ENCODE results near the gene ENOX1. TPM values are rescaled to one million over a fixed set of nuclear protein-coding genes. Genes with fewer than 3 reads are reported as not detected.

The ENOX1 gene
- total RNA-seq, 1 experiment from 2014 or later = 0.26 TPM

DNA sequence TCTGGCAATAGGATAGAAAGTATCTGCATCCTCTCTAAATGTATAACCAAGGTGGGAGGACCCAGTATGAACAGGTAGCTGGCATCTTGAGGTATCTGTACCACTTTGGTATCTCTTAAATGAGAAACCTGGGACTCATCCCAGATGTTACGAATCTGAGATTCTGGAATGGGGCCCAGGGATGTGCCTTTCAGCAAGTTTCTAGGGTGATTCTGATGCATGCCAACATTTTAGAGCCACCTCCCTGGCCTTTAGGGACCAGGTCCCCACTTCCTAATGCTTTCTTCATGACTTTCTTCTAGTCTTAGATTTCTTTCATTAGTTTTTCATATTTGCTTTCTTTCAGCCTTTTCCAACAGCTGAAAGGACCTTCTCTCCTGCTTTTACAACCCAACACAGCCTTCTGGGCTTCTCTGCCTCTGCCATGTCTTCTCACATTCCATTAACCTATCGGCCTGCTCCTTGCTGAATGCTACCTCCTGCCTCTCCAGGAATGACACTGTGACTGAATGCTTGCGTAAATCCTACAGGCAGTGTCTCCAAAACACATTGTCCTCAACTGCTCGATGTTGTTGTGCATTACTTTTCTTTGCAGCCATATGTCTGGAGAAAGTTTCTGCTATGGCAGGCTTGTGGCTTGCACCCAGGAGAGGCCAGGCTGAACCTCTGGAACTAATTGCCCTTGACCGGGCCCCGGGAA is 479.4 kb downstream of the ENOX1 start:
- Mint-ChIP-seq H3K27me3 (ENCODE audit: low read depth) (0 out of 2 replicates have a peak, but pooled peaks cover 4% of the 10 kb centered on the region), H3K36me3 (no peaks in the 10 kb centered on the region), H3K9me3 (no peaks in the 10 kb centered on the region), H3K27ac (no peak overlapping the region), H3K4me1 (peaks cover 33% of the 10 kb centered on the region), H3K4me3 (no peak overlapping the region)
- CTCF ChIA-PET = no interaction called here
- POLR2A ChIA-PET = no interaction called here
- DNase-seq (ENCODE audit: low spot score) = no peak
- TF ChIP-seq MAX (CRISPR knock-in tag; IDR thresholded peaks at IDR 0.05) (no peak), ZNF425 (CRISPR knock-in tag; conservative IDR thresholded peaks at IDR 0.05) (no peak), ZNF416 (CRISPR knock-in tag; IDR thresholded peaks at IDR 0.05) (no peak), ESRRA (CRISPR knock-in tag; IDR thresholded peaks at IDR 0.05; ENCODE audit: borderline replicate concordance) (no peak), GRHL2 (CRISPR knock-in tag; IDR thresholded peaks at IDR 0.05; ENCODE audit: insufficient replicate concordance, severe bottlenecking) (no peak), ZBTB43 (CRISPR knock-in tag; IDR thresholded peaks at IDR 0.05) (no peak), NR1H2 (CRISPR knock-in tag; IDR thresholded peaks at IDR 0.05) (no peak), NR2C2 (CRISPR knock-in tag; IDR thresholded peaks at IDR 0.05) (no peak), ZNF317 (CRISPR knock-in tag; IDR thresholded peaks at IDR 0.05; ENCODE audit: borderline replicate concordance, low read depth) (no peak), TCF7 (CRISPR knock-in tag; IDR thresholded peaks at IDR 0.05; ENCODE audit: low read depth) (no peak)
- TF ChIP-seq, protein P1, sequence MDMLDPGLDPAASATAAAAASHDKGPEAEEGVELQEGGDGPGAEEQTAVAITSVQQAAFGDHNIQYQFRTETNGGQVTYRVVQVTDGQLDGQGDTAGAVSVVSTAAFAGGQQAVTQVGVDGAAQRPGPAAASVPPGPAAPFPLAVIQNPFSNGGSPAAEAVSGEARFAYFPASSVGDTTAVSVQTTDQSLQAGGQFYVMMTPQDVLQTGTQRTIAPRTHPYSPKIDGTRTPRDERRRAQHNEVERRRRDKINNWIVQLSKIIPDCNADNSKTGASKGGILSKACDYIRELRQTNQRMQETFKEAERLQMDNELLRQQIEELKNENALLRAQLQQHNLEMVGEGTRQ (CRISPR knock-in tag; IDR thresholded peaks at IDR 0.05) = no peak
- TF ChIP-seq, protein P2, sequence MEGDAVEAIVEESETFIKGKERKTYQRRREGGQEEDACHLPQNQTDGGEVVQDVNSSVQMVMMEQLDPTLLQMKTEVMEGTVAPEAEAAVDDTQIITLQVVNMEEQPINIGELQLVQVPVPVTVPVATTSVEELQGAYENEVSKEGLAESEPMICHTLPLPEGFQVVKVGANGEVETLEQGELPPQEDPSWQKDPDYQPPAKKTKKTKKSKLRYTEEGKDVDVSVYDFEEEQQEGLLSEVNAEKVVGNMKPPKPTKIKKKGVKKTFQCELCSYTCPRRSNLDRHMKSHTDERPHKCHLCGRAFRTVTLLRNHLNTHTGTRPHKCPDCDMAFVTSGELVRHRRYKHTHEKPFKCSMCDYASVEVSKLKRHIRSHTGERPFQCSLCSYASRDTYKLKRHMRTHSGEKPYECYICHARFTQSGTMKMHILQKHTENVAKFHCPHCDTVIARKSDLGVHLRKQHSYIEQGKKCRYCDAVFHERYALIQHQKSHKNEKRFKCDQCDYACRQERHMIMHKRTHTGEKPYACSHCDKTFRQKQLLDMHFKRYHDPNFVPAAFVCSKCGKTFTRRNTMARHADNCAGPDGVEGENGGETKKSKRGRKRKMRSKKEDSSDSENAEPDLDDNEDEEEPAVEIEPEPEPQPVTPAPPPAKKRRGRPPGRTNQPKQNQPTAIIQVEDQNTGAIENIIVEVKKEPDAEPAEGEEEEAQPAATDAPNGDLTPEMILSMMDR (IDR thresholded peaks at IDR 0.05) = no peak
- TF ChIP-seq, protein P3, sequence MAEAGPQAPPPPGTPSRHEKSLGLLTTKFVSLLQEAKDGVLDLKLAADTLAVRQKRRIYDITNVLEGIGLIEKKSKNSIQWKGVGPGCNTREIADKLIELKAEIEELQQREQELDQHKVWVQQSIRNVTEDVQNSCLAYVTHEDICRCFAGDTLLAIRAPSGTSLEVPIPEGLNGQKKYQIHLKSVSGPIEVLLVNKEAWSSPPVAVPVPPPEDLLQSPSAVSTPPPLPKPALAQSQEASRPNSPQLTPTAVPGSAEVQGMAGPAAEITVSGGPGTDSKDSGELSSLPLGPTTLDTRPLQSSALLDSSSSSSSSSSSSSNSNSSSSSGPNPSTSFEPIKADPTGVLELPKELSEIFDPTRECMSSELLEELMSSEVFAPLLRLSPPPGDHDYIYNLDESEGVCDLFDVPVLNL (CRISPR knock-in tag; IDR thresholded peaks at IDR 0.05; ENCODE audit: borderline replicate concordance, low read depth) = no peak
- TF ChIP-seq, protein P4, sequence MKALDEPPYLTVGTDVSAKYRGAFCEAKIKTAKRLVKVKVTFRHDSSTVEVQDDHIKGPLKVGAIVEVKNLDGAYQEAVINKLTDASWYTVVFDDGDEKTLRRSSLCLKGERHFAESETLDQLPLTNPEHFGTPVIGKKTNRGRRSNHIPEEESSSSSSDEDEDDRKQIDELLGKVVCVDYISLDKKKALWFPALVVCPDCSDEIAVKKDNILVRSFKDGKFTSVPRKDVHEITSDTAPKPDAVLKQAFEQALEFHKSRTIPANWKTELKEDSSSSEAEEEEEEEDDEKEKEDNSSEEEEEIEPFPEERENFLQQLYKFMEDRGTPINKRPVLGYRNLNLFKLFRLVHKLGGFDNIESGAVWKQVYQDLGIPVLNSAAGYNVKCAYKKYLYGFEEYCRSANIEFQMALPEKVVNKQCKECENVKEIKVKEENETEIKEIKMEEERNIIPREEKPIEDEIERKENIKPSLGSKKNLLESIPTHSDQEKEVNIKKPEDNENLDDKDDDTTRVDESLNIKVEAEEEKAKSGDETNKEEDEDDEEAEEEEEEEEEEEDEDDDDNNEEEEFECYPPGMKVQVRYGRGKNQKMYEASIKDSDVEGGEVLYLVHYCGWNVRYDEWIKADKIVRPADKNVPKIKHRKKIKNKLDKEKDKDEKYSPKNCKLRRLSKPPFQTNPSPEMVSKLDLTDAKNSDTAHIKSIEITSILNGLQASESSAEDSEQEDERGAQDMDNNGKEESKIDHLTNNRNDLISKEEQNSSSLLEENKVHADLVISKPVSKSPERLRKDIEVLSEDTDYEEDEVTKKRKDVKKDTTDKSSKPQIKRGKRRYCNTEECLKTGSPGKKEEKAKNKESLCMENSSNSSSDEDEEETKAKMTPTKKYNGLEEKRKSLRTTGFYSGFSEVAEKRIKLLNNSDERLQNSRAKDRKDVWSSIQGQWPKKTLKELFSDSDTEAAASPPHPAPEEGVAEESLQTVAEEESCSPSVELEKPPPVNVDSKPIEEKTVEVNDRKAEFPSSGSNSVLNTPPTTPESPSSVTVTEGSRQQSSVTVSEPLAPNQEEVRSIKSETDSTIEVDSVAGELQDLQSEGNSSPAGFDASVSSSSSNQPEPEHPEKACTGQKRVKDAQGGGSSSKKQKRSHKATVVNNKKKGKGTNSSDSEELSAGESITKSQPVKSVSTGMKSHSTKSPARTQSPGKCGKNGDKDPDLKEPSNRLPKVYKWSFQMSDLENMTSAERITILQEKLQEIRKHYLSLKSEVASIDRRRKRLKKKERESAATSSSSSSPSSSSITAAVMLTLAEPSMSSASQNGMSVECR (CRISPR knock-in tag; IDR thresholded peaks at IDR 0.05; ENCODE audit: borderline replicate concordance) = no peak
- peak; percentile 7; the same call in 1 of the 2 replicates for ATAC-seq
